ENCODE results near the gene MT1A.

MT1A gene

DNA sequence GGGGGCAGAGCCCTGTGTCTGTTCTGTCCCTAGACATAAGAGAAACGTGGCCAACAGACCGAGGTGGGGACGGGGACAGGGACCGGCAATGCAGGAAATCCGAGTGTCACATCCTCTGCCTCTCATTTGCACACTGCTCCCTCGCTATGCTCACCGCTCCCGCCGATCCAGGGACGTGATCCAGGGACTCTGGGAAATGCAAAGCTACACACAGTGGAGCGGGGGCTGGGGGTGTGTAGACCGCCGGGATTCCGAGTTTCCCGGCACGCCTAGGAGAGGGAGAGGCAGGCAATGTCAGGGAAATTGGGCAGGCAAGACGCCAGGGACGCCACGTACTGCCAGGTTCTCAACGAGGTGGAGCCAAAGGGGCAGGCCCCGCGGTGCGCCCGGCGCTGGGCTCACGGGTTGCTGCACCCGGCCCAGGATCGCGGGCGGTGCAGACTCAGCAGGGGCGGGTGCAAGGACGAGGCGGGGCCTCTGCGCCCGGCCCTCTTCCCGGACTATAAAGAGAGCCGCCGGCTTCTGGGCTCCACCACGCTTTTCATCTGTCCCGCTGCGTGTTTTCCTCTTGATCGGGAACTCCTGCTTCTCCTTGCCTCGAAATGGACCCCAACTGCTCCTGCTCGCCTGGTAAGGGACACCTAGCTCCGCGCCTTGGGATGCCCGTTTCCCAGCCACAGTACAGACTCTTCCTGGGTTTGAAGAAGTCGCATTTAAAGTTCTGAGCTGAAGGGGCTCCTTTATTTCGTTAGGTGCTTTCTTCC lies 43.7 kb downstream of the MT1A start, which contains the start of gene MT1X:
MT1X (plus strand) TSS at position 532 of the 764 bp plus-strand sequence; CDS start at position 603, 71 bp downstream.
- DNase-seq: peak; percentile 92

GRCh38 chr16:56682703-56683397 lies 44.4 kb downstream of the MT1A start:
- DNase-seq: no peak

DNA sequence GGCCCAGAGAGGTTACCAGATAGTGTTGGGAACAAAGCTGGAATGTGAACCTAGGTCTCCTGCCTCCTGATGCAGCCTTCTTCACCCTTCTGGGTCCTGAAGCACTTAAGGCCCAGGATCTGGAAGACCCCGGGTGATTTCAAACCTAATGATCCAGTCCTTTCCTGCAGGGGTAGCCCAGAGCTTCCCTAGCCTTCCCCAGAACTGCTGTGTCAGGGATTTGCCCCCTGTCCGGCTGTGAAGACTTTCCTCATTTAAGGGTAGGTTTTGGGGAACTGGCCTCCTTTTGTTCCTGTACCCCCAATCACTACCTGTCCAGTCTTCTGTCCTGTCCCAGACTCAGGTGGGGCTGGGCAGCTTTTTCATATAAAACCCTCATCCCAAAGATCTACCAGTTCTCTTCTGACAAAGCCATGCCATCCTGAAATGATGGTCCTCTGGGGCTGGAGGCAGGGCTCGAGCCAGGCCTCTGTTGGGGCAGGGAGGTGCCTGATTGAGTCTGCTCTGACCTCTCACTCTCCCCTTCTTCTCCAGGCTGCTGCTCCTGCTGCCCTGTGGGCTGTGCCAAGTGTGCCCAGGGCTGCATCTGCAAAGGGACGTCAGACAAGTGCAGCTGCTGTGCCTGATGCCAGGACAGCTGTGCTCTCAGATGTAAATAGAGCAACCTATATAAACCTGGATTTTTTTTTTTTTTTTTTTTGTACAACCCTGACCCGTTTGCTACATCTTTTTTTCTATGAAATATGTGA lies 45.1 kb downstream of the MT1A start:
- DNase-seq: no peak

DNA sequence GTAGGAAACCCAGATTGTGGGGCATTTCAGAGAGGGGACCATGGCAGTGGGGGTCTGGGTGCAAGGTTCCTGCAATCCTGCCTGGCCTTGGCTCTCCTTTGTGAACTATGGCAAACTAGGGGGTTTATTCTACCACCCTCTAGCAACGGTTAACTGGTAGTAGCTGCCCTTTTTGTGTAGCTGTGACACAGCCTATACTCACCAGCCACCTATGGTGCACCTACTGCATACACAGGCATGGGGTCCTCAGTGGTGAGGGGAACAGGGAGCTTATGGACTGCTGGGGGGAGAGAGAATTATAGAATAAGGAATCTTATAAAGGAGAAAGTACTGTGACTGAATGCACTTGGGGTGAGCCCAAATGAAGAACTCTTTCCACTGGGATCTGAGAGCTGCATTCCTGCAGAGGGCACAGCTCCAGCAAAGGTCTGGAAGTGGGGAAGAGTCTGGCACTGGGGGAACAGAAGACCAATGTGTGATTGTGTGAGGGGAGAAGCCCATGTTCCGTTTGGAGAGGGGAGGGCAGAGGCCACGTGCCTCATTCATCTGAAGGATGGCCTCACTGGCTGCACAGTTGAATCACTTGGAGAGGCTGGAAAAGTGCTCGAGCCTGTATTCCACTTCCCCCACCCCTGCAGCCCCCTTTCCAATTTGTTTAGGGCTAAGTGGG lies 45.9 kb downstream of the MT1A start:
- no peak for DNase-seq

- no peak for DNase-seq
These were observed 46.6 kb downstream of the MT1A start for GRCh38 chr16:56684926-56685590.

- DNase-seq: no peak
These were observed 48.3 kb downstream of the MT1A start for GRCh38 chr16:56686758-56687157.

DNA sequence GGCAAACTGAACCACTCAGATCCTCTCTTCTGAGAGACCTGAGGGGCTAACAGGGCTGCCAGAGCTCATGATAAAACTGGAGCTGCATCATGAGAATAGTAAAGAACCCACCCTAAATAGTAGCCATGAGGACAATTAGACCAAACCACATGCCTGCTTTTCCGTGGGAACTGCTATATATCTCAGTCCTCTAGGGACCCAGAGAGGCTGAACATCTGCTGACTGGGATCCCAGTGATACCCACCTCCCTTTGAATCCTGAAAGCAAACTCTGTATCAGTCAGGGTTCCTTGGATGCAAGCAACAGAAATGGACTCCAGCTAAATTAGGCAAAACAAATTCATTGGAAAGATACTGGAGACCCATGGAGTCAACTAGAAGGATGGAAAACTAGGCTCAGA lies 50.3 kb downstream of the MT1A start:
- no peak for DNase-seq

DNA sequence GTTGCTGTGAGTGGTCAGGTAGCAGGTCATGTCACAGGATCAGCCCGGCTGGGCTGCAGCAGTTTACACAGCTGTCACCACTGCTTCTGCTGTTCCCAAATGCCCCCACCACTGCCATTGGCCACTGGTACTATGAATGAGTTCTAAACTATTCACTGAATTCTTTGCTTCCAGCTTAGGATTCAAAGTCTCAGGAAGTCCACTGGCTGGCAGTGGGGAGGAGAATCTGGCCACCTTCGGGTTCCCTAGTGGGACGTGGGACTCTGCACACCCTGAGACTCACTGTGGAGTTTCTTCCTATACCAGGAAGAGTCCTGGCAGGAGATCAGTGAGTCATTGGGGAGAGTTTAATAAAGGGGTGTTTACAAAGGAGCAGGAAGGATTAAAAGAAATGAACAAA lies 50.7 kb downstream of the MT1A start:
- no peak for DNase-seq
